Transverse colon (tissue), 4 donors: ENCODE data around the gene LRIG1. TPM values are rescaled to one million over a fixed set of nuclear protein-coding genes. Genes with fewer than 3 reads are reported as not detected.

Source experiments
- DNase-seq: peaks from one replicate; pipeline ENCODE4 v3.0.0-alpha.2; 2019
- H3K27ac ChIP-seq, 4 donors: fragments of 200-600 bp; sonication (generic); 2 replicates each; pipeline ENCODE4 v1.5.1; 2016 to 2018; ENCODE audit warnings: inconsistent platforms in 4 of 4
- H3K27me3 ChIP-seq: fragments of 200-600 bp; sonication (generic); 2 replicates; pipeline ENCODE4 v1.5.1; 2017; ENCODE audit warnings: inconsistent platforms
- H3K36me3 ChIP-seq, 4 donors: fragments of 200-600 bp; sonication (generic); 2 replicates each; pipeline ENCODE4 v1.5.1; 2017 to 2019; ENCODE audit warnings: inconsistent platforms in 4 of 4
- H3K4me1 ChIP-seq, 4 donors: fragments of 200-600 bp; sonication (generic); 2 replicates each; pipeline ENCODE4 v1.5.1; 2017 to 2020; ENCODE audit warnings: inconsistent platforms in 4 of 4
- H3K4me3 ChIP-seq, 4 donors: fragments of 200-600 bp; sonication (generic); 1 replicate in 1 of 4; 2 replicates in 3 of 4; pipeline versions ENCODE4 v1.5.1 to v1.6.1; 2017 to 2019; ENCODE audit warnings: inconsistent platforms in 4 of 4
- H3K9me3 ChIP-seq, 2 donors: fragments of 200-600 bp; sonication (generic); 2 replicates each; pipeline ENCODE4 v1.5.1; 2017 to 2019; ENCODE audit warnings: inconsistent platforms in 2 of 2
- EP300 ChIP-seq: sonication (generic); formaldehyde crosslinking; IDR thresholded peaks from one replicate; pipeline ENCODE4 v1.6.1; 2017; ENCODE audit warnings: antibody characterized with exemption, low read depth
- POLR2A ChIP-seq: fragments of 450-650 bp; IDR thresholded peaks from one replicate; pipeline ENCODE4 v1.6.1; 2016; ENCODE audit warnings: antibody characterized with exemption, mild to moderate bottlenecking, moderate library complexity
- POLR2AphosphoS5 ChIP-seq, 3 donors: sonication (generic); formaldehyde crosslinking; IDR thresholded peaks; one replicate each; pipeline ENCODE4 v1.6.1; 2016; ENCODE audit warnings: antibody characterized with exemption in 3 of 3
- WGBS, 2 donors: methylation state at CpG; one replicate each; pipeline ENCODE4 v1.1.5; 2018; ENCODE audit warnings: low coverage in 1 of 2; 5-methylcytosine and 5-hydroxymethylcytosine counted together
- in situ Hi-C, 4 donors: fragments of 200-750 bp; cut with MboI; loops; one replicate each; pipeline versions ENCODE4 v1.15.0 to v1.15.1; 2017; ENCODE audit warnings: low sequenced_read_pairs in 3 of 4, low pct_ligation_motif_present in 1 of 4, low pct_unique_long_range_greater_than_20kb in 1 of 4
- intact Hi-C: fragments of 100-400 bp; cut with DNase I; formaldehyde crosslinking; loops from one replicate; pipeline ENCODE4 v1.15.1; 2023; ENCODE audit warnings: low total_unique reads
- total RNA-seq, 4 donors: library from RNA; depleted of rRNA; stranded (reverse); fragments of >200 nt; gene quantifications; one replicate each; pipeline ENCODE4 v1.1.0, GENCODE V29; 2016
- TF ChIP-seq, protein P1 (sequence below), 5 experiments: fragments of 200-600 bp in 3 of 5; fragments of 450-650 bp in 2 of 5; sonication (generic) in 3 of 5; IDR thresholded peaks; 1 replicate in 2 of 5; 2 replicates in 3 of 5; pipeline ENCODE4 v1.5.1; 2016 to 2017; ENCODE audit warnings: antibody characterized with exemption in 5 of 5, inconsistent platforms in 3 of 5, mild to moderate bottlenecking in 2 of 5, moderate library complexity in 1 of 5

The LRIG1 gene
- total RNA-seq, 4 donors from 2014 or later = 67.2 to 87.6 (median 79.3) TPM

DNA sequence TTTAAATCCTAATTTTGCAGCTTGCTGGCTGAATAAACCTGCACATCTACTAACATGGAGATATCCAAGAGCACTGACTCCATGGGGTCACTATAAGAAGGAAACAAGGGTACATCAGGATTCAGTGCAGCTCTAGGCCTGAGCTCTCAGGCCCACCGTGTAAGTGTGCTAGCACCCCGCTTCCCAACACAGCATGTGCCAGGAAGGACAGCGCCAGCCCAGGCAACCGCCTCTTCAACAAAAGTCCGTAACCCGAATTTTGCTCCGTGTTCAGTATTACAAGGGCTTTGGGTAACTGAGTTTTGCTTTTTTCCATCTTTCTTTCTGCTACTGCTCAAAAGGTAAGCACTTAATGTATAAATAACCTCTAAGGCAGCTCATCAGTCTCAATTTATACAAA, 89.8 kb downstream of the LRIG1 start:
- TF ChIP-seq, protein P1, sequence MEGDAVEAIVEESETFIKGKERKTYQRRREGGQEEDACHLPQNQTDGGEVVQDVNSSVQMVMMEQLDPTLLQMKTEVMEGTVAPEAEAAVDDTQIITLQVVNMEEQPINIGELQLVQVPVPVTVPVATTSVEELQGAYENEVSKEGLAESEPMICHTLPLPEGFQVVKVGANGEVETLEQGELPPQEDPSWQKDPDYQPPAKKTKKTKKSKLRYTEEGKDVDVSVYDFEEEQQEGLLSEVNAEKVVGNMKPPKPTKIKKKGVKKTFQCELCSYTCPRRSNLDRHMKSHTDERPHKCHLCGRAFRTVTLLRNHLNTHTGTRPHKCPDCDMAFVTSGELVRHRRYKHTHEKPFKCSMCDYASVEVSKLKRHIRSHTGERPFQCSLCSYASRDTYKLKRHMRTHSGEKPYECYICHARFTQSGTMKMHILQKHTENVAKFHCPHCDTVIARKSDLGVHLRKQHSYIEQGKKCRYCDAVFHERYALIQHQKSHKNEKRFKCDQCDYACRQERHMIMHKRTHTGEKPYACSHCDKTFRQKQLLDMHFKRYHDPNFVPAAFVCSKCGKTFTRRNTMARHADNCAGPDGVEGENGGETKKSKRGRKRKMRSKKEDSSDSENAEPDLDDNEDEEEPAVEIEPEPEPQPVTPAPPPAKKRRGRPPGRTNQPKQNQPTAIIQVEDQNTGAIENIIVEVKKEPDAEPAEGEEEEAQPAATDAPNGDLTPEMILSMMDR (IDR thresholded peaks at IDR 0.05) = no peak
- TF ChIP-seq POLR2AphosphoS5 (IDR thresholded peaks at IDR 0.05) = no peak
- TF ChIP-seq POLR2A = no peak
- no peak for TF ChIP-seq EP300
- in situ Hi-C loops = loop anchor here in 1 of 4 donors (25.0 kb wide), 1 partner anchor 401 kb away; no protein-coding TSS in a partner anchor
- DNase-seq = no peak
- Histone ChIP-seq H3K27ac (peak overlapping the region; percentile 33 to 87 (median 69)), H3K4me3 (no peak overlapping the region), H3K4me1 (peaks cover 1 to 54% (median 29%) of the 10 kb centered on the region in 4 donors), H3K9me3 (no peaks in the 10 kb centered on the region), H3K27me3 (no peaks in the 10 kb centered on the region), H3K36me3 (peaks cover 0 to 28% (median 8%) of the 10 kb centered on the region in 4 donors)
- intact Hi-C loops = loop anchor here (10.0 kb wide), 1 partner anchor 294 kb away; no protein-coding TSS in a partner anchor
- 78 to 95% methylated on average over 3 to 7 of the region's 7 CpGs for WGBS, 2 donors

DNA sequence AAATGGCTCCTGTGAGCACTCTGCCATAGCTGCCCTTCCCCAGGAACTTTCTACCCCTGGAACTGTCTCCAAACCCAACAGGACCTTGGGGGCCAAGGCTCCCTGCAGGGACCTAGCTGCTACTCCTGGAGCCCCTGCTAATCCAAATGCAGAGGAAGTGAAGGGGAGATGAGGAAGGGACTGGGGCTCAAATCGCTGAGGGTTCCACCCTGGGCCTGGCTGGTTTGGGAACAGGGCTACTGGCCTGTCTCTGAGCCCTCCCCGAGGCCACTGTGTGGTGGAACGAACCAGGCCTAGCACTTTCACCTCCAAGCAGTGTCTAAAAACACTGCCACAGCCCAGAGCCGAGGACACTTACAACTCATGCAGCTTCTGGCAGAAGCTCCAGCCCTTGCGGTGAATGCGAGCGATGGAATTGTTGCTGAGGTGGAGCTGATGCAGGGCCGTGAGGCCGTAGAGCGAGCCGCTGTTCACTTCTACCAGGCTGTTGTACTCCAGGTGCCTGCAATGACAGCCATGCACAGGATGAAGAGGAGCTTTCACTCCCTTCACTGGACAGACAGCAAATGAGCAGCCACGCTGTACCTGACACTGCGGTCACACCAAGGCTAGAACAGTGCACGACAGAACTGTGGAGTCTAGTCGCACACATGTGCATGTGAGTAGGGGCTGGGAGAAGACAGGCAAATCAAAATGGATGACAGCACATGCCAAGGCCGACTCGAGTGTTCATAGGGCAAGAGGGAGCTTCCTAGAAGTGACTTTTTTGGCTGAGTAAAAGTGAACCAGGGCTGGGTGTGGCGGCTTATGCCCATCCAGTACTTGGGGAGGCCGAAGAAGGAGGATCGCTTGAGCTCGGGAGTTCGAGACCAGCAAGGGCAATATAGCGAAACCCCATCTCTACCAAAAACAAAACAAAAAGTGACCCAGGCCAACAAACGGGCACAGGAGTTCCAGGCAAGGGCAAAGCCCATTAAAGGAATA, 90.8 kb downstream of the LRIG1 start:
- Histone ChIP-seq H3K4me3 (no peak overlapping the region), H3K27ac (peak overlapping the region; percentile 33 to 87 (median 69)), H3K36me3 (peaks cover 0 to 34% (median 10%) of the 10 kb centered on the region in 4 donors), H3K9me3 (no peaks in the 10 kb centered on the region), H3K4me1 (peaks cover 3 to 51% (median 31%) of the 10 kb centered on the region in 4 donors), H3K27me3 (no peaks in the 10 kb centered on the region)
- in situ Hi-C loops (loop anchor here (5.0 to 25.0 kb wide), 3 partner anchors 402 to 407 kb away; no protein-coding TSS in a partner anchor), intact Hi-C loops (loop anchor here (5.0 to 10.0 kb wide), 3 partner anchors 87 to 407 kb away; no protein-coding TSS in a partner anchor)
- DNase-seq = no peak
- 86 to 90% methylated on average over 11 to 21 of the region's 24 CpGs for WGBS, 2 donors
- TF ChIP-seq POLR2A (no peak), POLR2AphosphoS5 (IDR thresholded peaks at IDR 0.05) (no peak), EP300 (no peak)
- TF ChIP-seq, protein P1 (IDR thresholded peaks at IDR 0.05) = no peak

DNA sequence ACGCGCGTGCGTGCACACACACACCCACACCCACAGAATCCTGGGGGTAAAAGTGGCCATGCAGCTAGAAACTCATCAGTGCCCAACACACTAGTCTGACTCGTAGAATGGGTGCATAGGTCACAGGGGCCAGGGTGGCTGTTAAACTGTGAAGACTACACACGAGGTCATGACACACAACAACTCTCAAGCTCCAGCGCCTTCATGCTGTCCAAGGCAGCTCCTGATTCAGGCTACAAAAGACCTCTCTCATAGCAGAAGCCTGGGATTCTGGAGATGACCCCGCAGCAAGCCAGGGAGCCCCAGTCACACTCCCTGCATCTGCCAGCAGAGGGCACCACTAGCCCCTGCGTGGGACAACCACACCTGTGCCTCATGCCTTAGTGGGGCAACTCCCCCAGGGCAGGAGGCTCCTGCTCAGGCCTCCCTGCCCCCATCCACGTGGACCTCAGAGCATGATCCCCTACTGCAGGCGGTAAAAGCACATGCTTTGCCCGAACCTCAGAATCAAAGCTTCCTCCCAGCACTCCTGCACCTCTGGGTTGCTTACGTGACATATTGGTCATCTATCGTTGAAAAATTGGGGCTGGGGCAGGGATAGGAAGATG, 93.1 kb downstream of the LRIG1 start:
- 40 to 59% methylated on average over 1 to 13 of the region's 14 CpGs for WGBS, 2 donors
- H3K27ac ChIP-seq = peak overlapping the region; percentile 46 to 87 (median 70)
- TF ChIP-seq POLR2AphosphoS5 (IDR thresholded peaks at IDR 0.05) (no peak), EP300 (no peak)
- TF ChIP-seq, protein P1 (IDR thresholded peaks at IDR 0.05) = peak; percentile 87 to 90 (median 89)
- H3K4me1 ChIP-seq = peaks cover 8 to 57% (median 39%) of the 10 kb centered on the region in 4 donors
- peak; percentile 79 for DNase-seq
- no peaks in the 10 kb centered on the region for H3K27me3 ChIP-seq
- intact Hi-C loops (loop anchor here (5.0 kb wide), 2 partner anchors 90 to 410 kb away; no protein-coding TSS in a partner anchor), in situ Hi-C loops (loop anchor here (5.0 to 25.0 kb wide), 3 partner anchors 405 to 410 kb away; no protein-coding TSS in a partner anchor)
- peaks cover 0 to 34% (median 10%) of the 10 kb centered on the region in 4 donors for H3K36me3 ChIP-seq
- no peak overlapping the region for H3K4me3 ChIP-seq
- no peaks in the 10 kb centered on the region for H3K9me3 ChIP-seq
